CD4-positive, alpha-beta memory T cell (primary cell): ENCODE measurements around the gene TTI1. TPM values are rescaled to one million over a fixed set of nuclear protein-coding genes. Genes with fewer than 3 reads are reported as not detected.

ENCODE experiments used
- CTCF ChIA-PET: fragments of 350-600 bp; sonication (Branson Sonifier 250); formaldehyde crosslinking; loops from one replicate; lab custom pipeline; 2021; ENCODE audit warnings: inconsistent platforms; ENCODE audit not compliant: partially characterized antibody; lab: Charles Lee
- POLR2A ChIA-PET: fragments of 350-600 bp; sonication (Branson Sonifier 250); formaldehyde crosslinking; loops from one replicate; lab custom pipeline; 2021; ENCODE audit not compliant: partially characterized antibody; lab: Charles Lee
- DNase-seq, 5 donors: peaks; one replicate each; pipeline versions ENCODE4 v3.0.0 to v3.0.0-alpha.2; 2020 to 2022; ENCODE audit warnings: mixed read lengths in 1 of 5
- H3K27ac ChIP-seq: one replicate; pipeline ENCODE4 v1.7.0; 2013; ENCODE audit warnings: low read depth, low read length
- H3K27me3 ChIP-seq: 2 replicates; pipeline ENCODE4 v1.7.0; 2013; ENCODE audit warnings: mild to moderate bottlenecking, low read length, moderate library complexity; ENCODE audit not compliant: insufficient read depth
- H3K36me3 ChIP-seq: 2 replicates; pipeline ENCODE4 v1.7.0; 2013; ENCODE audit warnings: mild to moderate bottlenecking, low read length, moderate library complexity; ENCODE audit not compliant: insufficient read depth
- H3K4me1 ChIP-seq: 2 replicates; pipeline ENCODE4 v1.7.0; 2013; ENCODE audit warnings: mild to moderate bottlenecking, low read length, moderate library complexity; ENCODE audit not compliant: insufficient read depth
- H3K4me3 ChIP-seq, 2 donors: one replicate each; pipeline ENCODE4 v1.7.0; 2013; ENCODE audit warnings: low read length in 2 of 2, mild to moderate bottlenecking in 1 of 2
- H3K9me3 ChIP-seq, 2 donors: one replicate each; pipeline ENCODE4 v1.7.0; 2013; ENCODE audit warnings: low read length in 2 of 2, control low read depth in 1 of 2; ENCODE audit not compliant: control insufficient read depth in 1 of 2
- H3K27ac Mint-ChIP-seq, 7 donors: one replicate each; pipeline ENCODE4 v1.8.0; 2020 to 2021; ENCODE audit warnings: mixed read lengths in 7 of 7, mild to moderate bottlenecking in 6 of 7, inconsistent platforms in 3 of 7, moderate library complexity in 3 of 7
- H3K27me3 Mint-ChIP-seq, 2 donors: one replicate each; pipeline ENCODE4 v1.8.0; 2020 to 2021; ENCODE audit warnings: mixed read lengths in 2 of 2
- H3K36me3 Mint-ChIP-seq, 2 donors: one replicate each; pipeline ENCODE4 v1.8.0; 2020 to 2021; ENCODE audit warnings: mixed read lengths in 2 of 2, inconsistent platforms in 1 of 2, mild to moderate bottlenecking in 1 of 2
- H3K4me1 Mint-ChIP-seq, 4 donors: one replicate each; pipeline ENCODE4 v1.8.0; 2020 to 2021; ENCODE audit warnings: mixed read lengths in 4 of 4, mild to moderate bottlenecking in 1 of 4
- H3K4me3 Mint-ChIP-seq, 8 donors: one replicate each; pipeline ENCODE4 v1.8.0; 2020 to 2021; ENCODE audit warnings: mixed read lengths in 8 of 8, mild to moderate bottlenecking in 7 of 8, moderate library complexity in 6 of 8, inconsistent platforms in 3 of 8
- H3K9me3 Mint-ChIP-seq, 8 donors: one replicate each; pipeline ENCODE4 v1.8.0; 2020 to 2021; ENCODE audit warnings: mixed read lengths in 8 of 8, mild to moderate bottlenecking in 5 of 8, inconsistent platforms in 3 of 8, moderate library complexity in 1 of 8
- intact Hi-C: fragments of 100-400 bp; cut with micrococcal nuclease; formaldehyde crosslinking; loops from one replicate; pipeline ENCODE4 v1.15.1; 2023
- polyA plus RNA-seq, 2 donors: library from polyadenylated mRNA; unstranded; fragments of 300-500 nt; fragmentation: Illumina TruSeq; gene quantifications; one replicate each; pipeline ENCODE4 v1.2.3, GENCODE V29; 2021
- total RNA-seq, 2 experiments: library from RNA; stranded (reverse); gene quantifications; one replicate each; pipeline ENCODE4 v1.2.3, GENCODE V29; 2021

The TTI1 gene
- total and polyA plus RNA-seq, 4 experiments from 2014 or later, result 13.0 to 26.6 (median 22.9) TPM

DNA sequence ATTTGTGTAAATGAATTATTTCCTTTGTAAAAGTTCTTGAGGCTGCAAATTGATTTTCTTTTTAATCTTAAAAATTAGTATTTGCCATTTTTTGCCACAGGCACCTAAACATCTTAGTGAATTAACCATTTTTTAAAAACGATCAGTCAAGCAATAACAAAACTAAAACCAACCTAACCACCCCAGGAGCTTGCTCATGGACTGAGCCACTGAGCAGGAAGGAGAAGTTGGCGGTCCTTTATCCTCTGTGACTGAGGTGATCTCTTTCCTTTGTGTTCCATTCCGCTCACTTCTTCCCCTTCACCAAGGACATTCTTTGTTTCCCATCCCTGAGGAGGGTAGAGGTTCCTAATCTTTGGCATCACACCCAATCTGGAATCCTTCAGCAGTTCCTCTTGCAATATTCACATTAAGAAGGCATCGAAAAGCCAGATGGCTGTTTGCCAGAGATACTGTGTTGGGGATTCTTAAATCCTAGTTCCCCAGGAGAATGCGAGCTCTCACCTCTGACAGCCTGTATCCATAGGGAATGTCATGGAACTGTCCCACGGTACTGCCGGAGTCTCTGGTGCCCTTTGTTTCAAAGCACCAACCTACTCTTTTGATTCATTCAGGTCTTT is 30.8 kb upstream of the TTI1 start:
- no peaks in the 10 kb centered on the region for H3K9me3 Mint-ChIP-seq
- no peak overlapping the region for H3K4me3 ChIP-seq
- peak overlapping the region in 1 of 7 donors; percentile 28 for H3K27ac Mint-ChIP-seq
- ChIA-PET CTCF (no interaction called here), POLR2A (no interaction called here)
- no peaks in the 10 kb centered on the region for H3K27me3 ChIP-seq
- no peaks in the 10 kb centered on the region for H3K4me1 ChIP-seq
- no peak overlapping the region for H3K27ac ChIP-seq
- no peak for DNase-seq
- H3K27me3 Mint-ChIP-seq, result no peaks in the 10 kb centered on the region
- peaks cover 74% of the 10 kb centered on the region for H3K36me3 ChIP-seq
- H3K36me3 Mint-ChIP-seq, result peaks cover 56 to 68% of the 10 kb centered on the region in 2 donors
- no peaks in the 10 kb centered on the region for H3K9me3 ChIP-seq
- intact Hi-C loops, result no loop called here
- H3K4me1 Mint-ChIP-seq, result peaks cover 0 to 4% (median 0%) of the 10 kb centered on the region in 4 donors
- no peak overlapping the region for H3K4me3 Mint-ChIP-seq

DNA sequence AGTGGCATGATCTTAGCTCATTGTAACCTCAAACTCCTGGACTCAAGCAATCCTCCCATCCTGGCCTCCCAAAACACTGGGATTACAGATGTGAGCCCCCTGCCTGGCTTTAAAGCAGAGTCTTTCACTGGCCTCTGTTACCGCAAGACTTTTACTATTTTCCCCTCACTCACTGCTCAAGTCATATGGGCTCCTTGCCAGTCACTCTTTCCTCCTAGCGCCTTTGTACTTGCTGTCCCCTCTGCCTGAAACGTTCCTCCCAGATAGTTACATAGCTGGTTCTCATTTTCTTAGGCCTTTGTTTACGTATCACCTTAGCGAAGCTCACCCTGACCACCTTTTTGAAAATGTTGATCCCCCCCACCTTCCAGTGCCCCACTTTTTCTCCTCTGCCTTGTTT is 29.6 kb upstream of the TTI1 start:
- H3K27ac ChIP-seq, result no peak overlapping the region
- Mint-ChIP-seq H3K36me3 (peaks cover 47 to 62% of the 10 kb centered on the region in 2 donors), H3K4me1 (peaks cover 0 to 4% (median 0%) of the 10 kb centered on the region in 4 donors), H3K27me3 (no peaks in the 10 kb centered on the region), H3K4me3 (no peak overlapping the region), H3K9me3 (no peaks in the 10 kb centered on the region), H3K27ac (no peak overlapping the region)
- no peaks in the 10 kb centered on the region for H3K4me1 ChIP-seq
- ChIA-PET CTCF (interaction anchor here (1.5 to 2.6 kb wide), 2 partner anchors 11 to 158 kb away, joined by 8 to 11 read pairs; no protein-coding TSS in a partner anchor), POLR2A (no interaction called here)
- DNase-seq, result no peak
- H3K4me3 ChIP-seq, result no peak overlapping the region
- intact Hi-C loops, result no loop called here
- H3K36me3 ChIP-seq, result peaks cover 72% of the 10 kb centered on the region
- H3K27me3 ChIP-seq, result no peaks in the 10 kb centered on the region
- H3K9me3 ChIP-seq, result no peaks in the 10 kb centered on the region

DNA sequence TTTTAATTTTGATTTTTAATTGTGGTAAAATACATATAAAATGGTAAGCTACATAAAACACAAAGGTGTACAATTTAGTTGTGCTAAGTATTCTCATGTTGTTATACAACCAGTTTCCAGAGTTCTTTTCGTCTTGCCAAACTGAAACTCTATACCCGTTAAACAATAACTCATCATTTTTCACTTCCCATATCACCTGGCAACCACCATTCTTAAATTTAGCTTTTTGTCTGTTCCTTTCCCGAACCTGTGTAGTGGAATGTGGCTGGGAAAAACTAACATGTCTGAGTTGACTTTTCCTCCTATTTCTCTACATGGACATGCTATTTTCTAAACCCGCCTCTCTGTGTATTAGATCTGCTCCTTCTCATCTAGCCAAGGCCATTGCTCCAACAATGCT is 27.9 kb upstream of the TTI1 start:
- intact Hi-C loops, result no loop called here
- Mint-ChIP-seq H3K27me3 (no peaks in the 10 kb centered on the region), H3K4me3 (no peak overlapping the region), H3K27ac (no peak overlapping the region), H3K9me3 (no peaks in the 10 kb centered on the region), H3K4me1 (peaks cover 4 to 11% (median 9%) of the 10 kb centered on the region in 4 donors), H3K36me3 (peaks cover 38 to 52% of the 10 kb centered on the region in 2 donors)
- ChIA-PET CTCF (interaction anchor here (1.1 to 2.6 kb wide), 3 partner anchors 13 to 162 kb away, joined by 3 to 11 read pairs (median 6); no protein-coding TSS in a partner anchor), POLR2A (no interaction called here)
- H3K9me3 ChIP-seq, result no peaks in the 10 kb centered on the region
- H3K27me3 ChIP-seq, result no peaks in the 10 kb centered on the region
- peaks cover 57% of the 10 kb centered on the region for H3K36me3 ChIP-seq
- H3K4me1 ChIP-seq, result no peaks in the 10 kb centered on the region
- no peak for DNase-seq
- no peak overlapping the region for H3K4me3 ChIP-seq
- H3K27ac ChIP-seq, result no peak overlapping the region

DNA sequence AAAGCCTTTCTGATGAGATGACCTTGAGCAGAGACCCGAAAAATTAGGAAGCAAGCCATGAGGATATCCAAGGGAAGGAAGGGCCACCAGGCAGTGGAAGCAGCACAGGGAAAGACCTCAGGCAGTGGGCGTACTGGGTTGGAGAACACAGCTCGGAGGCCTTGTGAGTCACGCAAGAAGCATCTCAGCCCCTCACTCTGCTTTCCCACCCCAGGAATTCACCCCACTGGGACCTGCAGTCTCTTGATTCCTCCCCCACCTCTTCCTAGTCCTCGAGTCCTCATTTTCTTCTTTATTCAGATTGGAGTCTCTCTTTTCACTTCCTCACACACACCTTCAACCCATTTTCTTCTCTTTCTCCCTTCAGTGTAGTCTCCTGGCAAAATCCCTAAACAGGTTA is 27.3 kb upstream of the TTI1 start:
- no peaks in the 10 kb centered on the region for H3K9me3 Mint-ChIP-seq

DNA sequence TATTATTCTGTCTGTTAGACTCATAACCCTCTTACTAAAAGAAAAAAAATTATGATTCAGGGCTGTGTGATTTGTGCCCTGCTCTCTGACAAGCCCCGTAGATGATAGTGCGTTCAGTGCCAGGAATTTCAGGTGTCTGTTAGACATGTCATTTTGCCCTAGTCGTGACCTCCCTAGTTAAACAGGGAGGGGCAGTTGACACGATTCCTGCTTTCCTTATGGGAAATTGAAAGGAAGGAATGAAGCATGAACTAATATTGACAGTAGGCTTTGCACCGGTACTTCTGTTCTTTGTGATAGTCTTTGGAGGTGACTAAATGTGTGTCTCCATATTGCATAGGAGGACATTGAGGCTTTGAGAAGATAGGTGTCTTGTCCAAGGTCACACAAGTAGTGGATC is 26.6 kb upstream of the TTI1 start:
- Mint-ChIP-seq H3K27ac (peak overlapping the region in 1 of 7 donors; percentile 12), H3K4me3 (no peak overlapping the region), H3K9me3 (no peaks in the 10 kb centered on the region), H3K27me3 (no peaks in the 10 kb centered on the region), H3K36me3 (peaks cover 34 to 49% of the 10 kb centered on the region in 2 donors), H3K4me1 (peaks cover 7 to 18% (median 16%) of the 10 kb centered on the region in 4 donors)
- intact Hi-C loops, result no loop called here
- peaks cover 44% of the 10 kb centered on the region for H3K36me3 ChIP-seq
- no peaks in the 10 kb centered on the region for H3K27me3 ChIP-seq
- ChIA-PET POLR2A (no interaction called here), CTCF (interaction anchor here (1.4 to 3.3 kb wide), 2 partner anchors 14 to 160 kb away, joined by 3 to 62 read pairs; no protein-coding TSS in a partner anchor)
- H3K9me3 ChIP-seq, result no peaks in the 10 kb centered on the region
- H3K4me1 ChIP-seq, result no peaks in the 10 kb centered on the region
- no peak for DNase-seq
- H3K4me3 ChIP-seq, result no peak overlapping the region
- no peak overlapping the region for H3K27ac ChIP-seq

More for the DNA sequence above, 27.3 kb upstream of the TTI1 start:
- ChIA-PET CTCF (interaction anchor here (1.1 to 2.6 kb wide), 3 partner anchors 13 to 163 kb away, joined by 3 to 11 read pairs (median 6); no protein-coding TSS in a partner anchor), POLR2A (no interaction called here)
- peaks cover 51% of the 10 kb centered on the region for H3K36me3 ChIP-seq
- Mint-ChIP-seq H3K27ac (peak overlapping the region in 1 of 7 donors; percentile 11), H3K27me3 (no peaks in the 10 kb centered on the region), H3K36me3 (peaks cover 34 to 51% of the 10 kb centered on the region in 2 donors), H3K4me1 (peaks cover 4 to 15% (median 12%) of the 10 kb centered on the region in 4 donors), H3K4me3 (no peak overlapping the region)
- H3K4me1 ChIP-seq, result no peaks in the 10 kb centered on the region
- H3K27ac ChIP-seq, result no peak overlapping the region
- no peak overlapping the region for H3K4me3 ChIP-seq
- H3K27me3 ChIP-seq, result no peaks in the 10 kb centered on the region
- H3K9me3 ChIP-seq, result no peaks in the 10 kb centered on the region
- DNase-seq, result no peak
- intact Hi-C loops, result no loop called here

DNA sequence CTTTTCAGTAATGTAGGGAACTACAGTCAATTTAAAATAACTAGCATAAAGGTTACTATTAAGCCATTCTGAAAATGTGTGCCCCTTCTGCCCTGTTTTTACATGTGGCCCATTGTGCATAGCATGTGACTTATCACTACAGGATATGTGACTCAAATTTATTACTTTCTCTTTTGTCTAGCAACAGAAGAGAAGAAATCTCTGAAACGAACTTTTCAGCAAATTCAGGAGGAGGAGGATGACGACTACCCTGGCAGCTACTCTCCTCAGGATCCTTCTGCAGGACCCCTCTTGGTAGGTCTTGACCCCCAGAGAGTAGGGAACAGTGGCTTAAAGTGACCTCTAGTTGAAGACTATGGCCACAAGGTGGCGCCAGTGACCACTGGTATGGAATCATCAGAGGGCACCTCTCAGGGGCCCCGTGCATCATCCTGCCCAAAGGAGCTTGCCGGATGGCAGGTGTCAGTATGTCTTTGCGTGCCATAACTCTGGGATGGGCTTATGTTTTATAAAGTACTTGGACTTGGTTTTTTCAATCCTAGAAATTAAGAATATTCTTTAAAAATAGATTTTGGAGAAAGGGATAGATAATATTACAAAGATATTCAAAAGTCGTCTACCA is 24.2 kb upstream of the TTI1 start:
- H3K27me3 Mint-ChIP-seq, result no peaks in the 10 kb centered on the region
- ChIA-PET CTCF (interaction anchor here (0.6 to 3.3 kb wide), 26 partner anchors 9 to 398 kb away, joined by 3 to 62 read pairs (median 4); partner anchors contain the start of gene TGM2), POLR2A (interaction anchor here (1.0 to 1.3 kb wide), 2 partner anchors 24 to 164 kb away, joined by 4 to 5 read pairs; partner anchors contain the start of genes RPRD1B and TTI1)
- peak overlapping the region in 5 of 7 donors; percentile 19 to 72 (median 32) for H3K27ac Mint-ChIP-seq
- peaks cover 26 to 51% of the 10 kb centered on the region in 2 donors for H3K36me3 Mint-ChIP-seq
- no peaks in the 10 kb centered on the region for H3K4me1 ChIP-seq
- H3K4me3 ChIP-seq, result no peak overlapping the region
- H3K27ac ChIP-seq, result no peak overlapping the region
- no peaks in the 10 kb centered on the region for H3K9me3 ChIP-seq
- H3K27me3 ChIP-seq, result no peaks in the 10 kb centered on the region
- intact Hi-C loops, result loop anchor here (1.0 kb wide), 1 partner anchor 108 kb away; the partner anchor contains the start of gene TGM2
- peak overlapping the region in 1 of 8 donors; percentile 38 for H3K4me3 Mint-ChIP-seq
- peak; percentile 63 to 74 (median 66) for DNase-seq
- H3K36me3 ChIP-seq, result peaks cover 35% of the 10 kb centered on the region
- H3K9me3 Mint-ChIP-seq, result no peaks in the 10 kb centered on the region
- peaks cover 12 to 26% (median 25%) of the 10 kb centered on the region in 4 donors for H3K4me1 Mint-ChIP-seq

DNA sequence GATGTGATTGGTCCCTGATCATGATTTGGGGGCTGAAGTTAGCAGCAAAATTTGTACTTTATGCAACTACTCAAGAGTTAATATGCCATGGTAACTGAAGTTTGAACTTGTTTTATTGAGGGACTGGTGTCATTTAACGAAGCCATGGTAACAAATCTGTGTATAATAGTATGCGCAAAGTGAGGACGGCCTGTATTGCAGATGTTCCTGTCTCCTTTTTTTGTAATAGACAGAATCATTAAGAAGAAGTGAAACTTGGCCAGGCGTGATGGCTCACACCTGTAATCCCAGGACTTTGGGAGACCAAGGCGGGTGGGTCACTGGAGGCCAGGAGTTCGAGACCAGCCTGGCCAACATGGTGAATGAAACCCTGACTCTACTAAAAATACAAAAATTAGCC is 22.6 kb upstream of the TTI1 start:
- H3K4me1 ChIP-seq, result no peaks in the 10 kb centered on the region
- no peaks in the 10 kb centered on the region for H3K27me3 ChIP-seq
- no peaks in the 10 kb centered on the region for H3K9me3 Mint-ChIP-seq
- peaks cover 14 to 32% (median 26%) of the 10 kb centered on the region in 4 donors for H3K4me1 Mint-ChIP-seq
- H3K27me3 Mint-ChIP-seq, result no peaks in the 10 kb centered on the region
- H3K36me3 Mint-ChIP-seq, result peaks cover 34 to 62% of the 10 kb centered on the region in 2 donors
- H3K9me3 ChIP-seq, result no peaks in the 10 kb centered on the region
- intact Hi-C loops, result no loop called here
- CTCF ChIA-PET, result interaction anchor here (0.7 to 1.8 kb wide), 4 partner anchors 12 to 165 kb away, joined by 3 to 18 read pairs (median 3); partner anchors contain the start of genes RPRD1B and TTI1
- no peak for DNase-seq
- no peak overlapping the region for H3K27ac ChIP-seq
- POLR2A ChIA-PET, result interaction anchor here (1.0 kb wide), 1 partner anchor 171 kb away, joined by 3 read pairs; no protein-coding TSS in a partner anchor
- no peak overlapping the region for H3K4me3 Mint-ChIP-seq
- peaks cover 24% of the 10 kb centered on the region for H3K36me3 ChIP-seq
- peak overlapping the region in 3 of 7 donors; percentile 4 to 72 (median 24) for H3K27ac Mint-ChIP-seq
- no peak overlapping the region for H3K4me3 ChIP-seq
